Limb (tissue), 2 donors: ENCODE data around the gene DNAJB12.
"Not testable (repeated sequence)": the region's sequence is repeated elsewhere in the genome, so short reads cannot be mapped to it uniquely, and the experiment has no call there.

ENCODE experiments used
- DNase-seq, 2 donors: peaks; one replicate each; pipeline ENCODE4 v3.0.0-alpha.2; 2016; ENCODE audit errors: extremely low spot score in 2 of 2

The DNAJB12 gene

DNA sequence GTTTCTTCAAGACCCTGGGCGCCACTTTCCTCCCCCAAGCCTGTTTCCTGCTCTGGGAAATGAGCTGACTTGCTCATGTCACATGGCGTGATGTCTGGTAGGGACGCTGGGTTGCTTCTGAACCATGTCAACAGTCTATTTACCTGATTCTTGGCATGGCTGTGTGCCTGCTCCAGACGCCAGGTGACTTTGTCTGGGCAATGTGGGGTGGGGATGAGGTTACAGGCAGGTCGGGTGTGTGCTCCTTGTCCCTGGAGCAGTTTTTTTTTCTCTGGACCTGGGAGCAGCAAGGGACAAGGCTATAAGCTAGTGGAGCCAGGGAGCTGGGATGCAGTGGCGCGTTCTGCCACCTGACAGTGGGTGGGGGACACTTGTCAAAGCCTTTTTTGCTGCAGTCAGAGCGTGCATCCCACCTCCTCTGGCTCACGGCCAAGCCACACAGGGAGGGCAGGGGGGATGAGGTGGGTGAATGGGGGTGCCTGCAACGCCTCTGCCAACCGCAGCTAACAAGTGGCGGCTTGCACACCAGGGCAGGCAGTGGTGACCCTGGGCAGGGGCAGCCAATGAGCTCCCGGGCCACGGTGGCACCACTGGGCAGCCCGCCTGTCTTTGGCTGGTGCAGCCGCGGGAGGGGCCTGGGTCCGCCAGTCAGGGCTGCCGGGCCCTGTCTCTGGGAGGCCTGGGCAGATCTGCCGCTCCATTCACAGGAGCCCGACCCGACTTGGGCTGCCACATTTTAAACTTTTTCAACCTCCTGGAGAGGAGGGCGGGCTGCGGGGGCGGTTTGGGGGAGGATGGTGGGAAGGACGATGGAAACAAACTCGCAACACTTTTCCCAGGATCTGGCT is 22.9 kb downstream of the DNAJB12 start:
- DNase-seq, result peak; percentile 79 to 88

DNA sequence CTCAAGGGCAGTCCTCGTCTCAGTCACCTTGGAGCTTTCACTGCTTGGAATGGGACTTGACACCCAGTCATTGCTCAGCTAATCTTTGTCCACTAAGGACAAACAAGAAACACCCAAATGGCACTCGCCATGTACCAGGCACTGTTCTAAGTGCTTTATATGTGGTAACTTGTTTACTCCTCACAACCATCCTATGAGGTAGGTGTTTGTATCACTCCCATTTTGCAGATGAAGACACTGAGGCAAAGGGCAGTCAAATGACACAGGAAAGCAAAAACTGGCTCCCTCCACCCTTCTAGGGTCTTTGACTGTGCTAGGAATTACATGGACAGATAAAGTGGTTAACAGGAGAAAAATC is 24.7 kb downstream of the DNAJB12 start:
- DNase-seq, result no peak

DNA sequence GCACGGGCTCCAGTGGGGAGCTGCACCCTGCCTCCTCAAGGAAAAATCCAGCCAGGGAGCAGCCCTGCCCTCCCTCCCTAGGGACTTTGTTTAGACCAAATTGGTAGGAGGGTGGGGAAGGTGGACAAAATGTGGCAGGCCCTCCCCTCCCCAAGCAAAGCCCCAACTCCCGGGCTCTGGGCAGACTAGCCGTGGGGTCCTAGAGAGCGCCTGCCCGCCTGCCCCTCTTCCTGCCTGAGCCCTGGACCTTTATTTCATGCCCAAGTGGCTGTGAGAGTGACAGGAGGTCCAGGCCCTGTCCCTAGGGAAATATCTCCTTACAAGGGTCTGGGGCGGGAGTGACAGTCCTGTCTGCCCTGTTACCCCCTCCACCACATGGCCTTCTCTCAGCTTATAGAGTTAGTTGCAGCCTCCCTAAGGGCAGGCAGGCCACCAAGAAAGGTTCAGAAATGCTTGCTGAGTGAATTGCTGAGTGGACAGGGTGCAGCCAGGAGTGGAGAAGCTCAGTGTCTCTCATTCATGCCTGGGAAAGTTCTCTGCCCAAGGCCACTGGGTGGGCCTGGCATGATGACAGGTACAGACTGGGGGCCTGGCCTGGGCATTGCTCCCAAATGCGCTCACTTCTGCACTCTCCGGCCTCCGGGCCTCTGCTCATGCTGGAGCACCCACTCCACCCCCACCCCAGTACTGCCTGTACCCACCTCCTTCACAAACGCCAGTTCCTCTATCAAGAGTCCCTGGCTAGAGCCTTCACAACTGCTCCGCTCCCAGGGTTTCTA is 25.2 kb downstream of the DNAJB12 start:
- peak in 1 of 2 donors; percentile 34 for DNase-seq

DNA sequence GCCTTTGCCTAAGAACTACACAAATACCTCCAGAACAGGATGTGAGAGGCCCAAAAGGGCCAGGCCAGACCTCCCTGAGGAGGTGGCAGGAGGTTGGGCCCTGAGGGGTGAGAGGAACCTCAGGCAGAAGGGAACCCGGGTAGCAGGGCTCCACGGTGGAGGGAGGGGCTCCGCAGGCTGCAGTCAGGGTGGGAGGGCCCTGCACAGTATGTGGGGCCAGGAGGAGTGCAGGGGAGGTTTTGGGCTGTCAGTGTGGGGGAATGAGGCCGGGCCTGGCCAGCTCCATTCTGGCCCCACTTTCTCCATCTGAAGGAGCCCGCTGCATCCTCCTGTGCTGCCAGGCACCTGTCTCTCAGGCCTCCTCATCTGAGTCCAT is 25.9 kb downstream of the DNAJB12 start:
- DNase-seq, result no peak

DNA sequence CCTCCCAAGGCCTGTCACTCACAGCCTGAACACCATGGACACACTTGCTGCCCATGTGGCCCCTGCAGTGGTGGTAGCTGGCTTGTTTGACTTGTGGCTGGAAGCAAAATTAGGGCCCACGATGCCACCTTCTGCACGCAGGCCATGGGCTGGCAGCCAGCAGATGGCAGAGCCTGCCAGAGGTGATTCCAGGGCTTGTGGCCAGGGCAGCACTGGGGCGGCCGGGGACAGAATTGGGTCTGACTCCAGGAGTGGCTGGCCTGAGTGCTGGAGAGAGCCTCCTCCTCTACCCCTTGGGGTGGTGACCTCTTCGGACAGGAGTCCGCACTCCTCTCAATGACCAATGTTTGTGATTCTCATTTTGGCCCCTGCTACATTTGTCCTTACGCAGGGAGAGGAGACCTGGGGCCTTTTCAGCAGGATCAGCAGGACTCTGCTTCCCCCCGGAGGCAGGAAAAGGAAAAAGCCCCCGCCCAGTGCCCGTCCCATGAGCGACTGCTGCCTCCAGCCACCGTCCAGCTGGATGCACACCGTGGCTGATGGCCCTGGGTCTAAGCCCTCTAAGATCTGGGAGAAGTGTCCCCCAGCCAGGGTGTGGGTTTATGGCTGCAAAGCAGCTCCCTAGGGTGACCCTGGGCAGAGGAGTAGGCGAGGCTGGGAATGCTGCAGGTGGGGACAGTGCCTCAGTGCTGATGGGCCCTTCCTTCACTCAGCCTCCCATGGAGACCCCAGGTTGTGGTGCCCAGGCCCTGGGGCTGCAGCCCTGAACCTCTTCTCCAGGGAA is 26.5 kb downstream of the DNAJB12 start:
- peak in 1 of 2 donors; percentile 72 for DNase-seq

DNA sequence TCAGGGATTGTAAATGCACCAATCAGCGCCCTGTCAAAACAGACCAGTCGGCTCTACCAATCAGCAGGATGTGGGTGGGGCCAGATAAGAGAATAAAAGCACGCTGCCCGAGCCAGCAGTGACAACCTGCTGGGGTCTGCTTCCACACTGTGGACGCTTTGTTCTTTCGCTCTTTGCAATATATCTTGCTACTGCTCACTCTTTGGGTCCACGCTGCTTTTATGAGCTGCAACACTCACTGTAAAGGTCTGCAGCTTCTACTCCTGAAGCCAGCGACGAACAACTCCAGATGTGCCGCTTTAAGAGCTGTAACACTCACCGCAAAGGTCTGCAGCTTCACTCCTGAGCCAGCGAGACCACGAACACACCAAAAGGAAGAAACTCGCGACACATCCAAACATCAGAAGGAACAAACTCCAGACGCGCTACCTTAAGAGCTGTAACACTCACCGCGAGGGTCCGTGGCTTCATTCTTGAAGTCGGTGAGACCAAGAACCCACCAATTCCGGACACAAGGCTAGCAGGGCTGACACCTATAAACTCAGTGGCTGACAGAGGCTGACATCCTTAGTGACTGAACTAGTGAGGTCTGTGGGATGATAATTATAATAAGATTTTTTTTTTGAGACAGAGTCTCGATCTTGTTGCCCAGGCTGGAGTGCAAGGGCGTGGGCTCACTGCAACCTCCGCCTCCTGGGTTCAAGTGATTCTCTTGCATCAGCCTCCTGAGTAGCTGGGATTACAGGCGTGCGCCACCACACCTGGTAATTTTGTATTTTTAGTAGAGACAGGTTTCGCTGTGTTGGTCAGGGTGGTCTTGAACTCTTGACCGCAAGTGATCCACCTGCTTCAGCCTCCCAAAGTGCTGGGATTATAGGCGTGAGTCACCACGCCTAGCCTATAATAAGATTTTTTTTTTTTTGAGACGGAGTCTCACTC is 27.8 kb downstream of the DNAJB12 start:
- not testable (repeated sequence) for DNase-seq

DNA sequence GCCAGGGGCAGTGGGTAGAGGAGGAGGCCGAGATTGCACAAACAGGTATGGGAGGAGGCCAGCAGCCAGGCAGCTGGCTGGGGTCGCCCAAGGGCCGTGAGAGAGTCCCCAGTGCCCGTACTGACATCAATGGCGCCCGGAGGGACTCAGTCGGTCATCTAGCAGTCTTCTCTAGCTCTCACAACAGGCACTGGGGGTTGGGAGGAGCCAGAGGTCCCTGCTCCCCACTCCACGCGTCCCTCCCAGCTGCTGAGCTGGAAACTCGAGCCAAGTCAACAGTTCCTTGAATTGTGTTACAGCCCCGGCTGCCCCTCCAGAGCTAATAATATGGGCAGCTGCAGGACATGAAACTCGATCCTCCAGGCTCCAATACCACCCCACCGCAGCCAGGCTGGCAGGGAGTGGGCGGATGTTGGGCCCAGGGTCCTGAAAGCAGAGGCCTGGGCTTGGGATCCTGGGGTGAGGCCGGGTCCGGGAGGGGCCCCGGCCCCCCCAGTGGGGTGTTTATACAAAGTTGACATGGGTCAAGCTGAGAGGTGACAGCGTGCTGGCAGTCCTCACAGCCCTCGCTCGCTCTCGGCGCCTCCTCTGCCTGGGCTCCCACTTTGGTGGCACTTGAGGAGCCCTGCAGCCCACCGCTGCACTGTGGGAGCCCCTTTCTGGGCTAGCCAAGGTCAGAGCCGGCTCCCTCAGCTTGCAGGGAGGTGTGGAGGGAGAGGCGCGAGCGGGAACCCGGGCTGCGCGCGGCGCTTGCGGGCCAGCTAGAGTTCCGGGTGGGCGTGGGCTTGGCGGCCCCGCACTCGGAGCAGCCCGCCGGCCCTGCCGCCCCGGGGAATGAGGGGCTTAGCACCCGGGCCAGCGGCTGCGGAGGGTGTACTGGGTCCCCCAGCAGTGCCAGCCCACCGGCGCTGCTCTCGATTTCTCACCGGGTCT is 29.2 kb downstream of the DNAJB12 start:
- peak; percentile 81 to 88 for DNase-seq

DNA sequence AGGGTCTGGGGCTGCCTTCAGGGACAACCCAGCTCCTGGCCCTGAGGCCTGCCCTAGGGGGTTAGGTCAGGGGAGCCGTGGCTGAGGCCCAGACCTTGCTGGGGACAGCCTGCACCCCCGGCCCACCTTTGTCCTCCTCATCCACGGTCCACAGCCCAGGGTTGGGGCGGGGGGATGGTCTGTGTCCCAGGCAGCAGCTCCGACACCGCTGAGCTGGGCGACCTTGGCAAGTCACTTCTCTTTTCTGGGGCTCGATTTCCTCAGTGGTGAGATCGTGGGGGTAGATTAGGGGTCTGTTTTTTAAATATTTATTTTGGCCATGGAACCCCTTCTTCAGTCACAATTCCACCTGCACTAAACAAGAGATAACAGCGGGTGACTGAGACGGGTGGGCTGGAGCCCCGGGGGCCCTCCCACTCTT is 30.9 kb downstream of the DNAJB12 start:
- no peak for DNase-seq

DNA sequence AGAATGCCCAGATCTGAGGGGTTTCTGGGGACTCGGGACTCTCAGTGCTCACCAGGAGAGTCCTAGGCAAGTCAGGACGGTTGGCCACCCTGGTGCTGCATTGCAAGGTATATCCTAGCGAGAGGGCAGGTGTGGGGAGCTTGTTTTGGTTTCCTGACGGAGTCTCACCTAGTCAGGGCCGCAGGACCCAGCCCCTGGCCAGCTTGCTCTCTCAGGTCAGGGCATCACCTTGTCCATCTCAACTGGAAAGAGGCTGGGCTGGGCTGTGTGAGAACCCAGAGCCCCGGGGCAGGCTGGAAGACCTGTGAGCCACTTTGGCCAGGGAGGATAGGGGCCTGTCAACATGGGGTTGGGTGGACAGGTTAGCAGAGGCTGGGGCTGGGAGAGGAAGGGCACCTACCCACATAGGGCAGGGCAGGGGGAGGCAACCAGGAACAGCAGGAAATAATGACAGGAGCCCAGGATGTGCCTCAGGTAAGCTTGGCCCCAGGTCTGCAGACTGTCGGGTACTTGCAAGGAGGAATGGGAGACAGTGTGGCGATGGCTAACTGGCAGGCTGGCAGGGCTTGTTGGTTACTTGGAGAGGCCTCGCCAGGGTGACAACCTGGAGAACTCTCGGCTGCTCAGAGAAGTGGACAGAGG is 31.5 kb downstream of the DNAJB12 start:
- no peak for DNase-seq

DNA sequence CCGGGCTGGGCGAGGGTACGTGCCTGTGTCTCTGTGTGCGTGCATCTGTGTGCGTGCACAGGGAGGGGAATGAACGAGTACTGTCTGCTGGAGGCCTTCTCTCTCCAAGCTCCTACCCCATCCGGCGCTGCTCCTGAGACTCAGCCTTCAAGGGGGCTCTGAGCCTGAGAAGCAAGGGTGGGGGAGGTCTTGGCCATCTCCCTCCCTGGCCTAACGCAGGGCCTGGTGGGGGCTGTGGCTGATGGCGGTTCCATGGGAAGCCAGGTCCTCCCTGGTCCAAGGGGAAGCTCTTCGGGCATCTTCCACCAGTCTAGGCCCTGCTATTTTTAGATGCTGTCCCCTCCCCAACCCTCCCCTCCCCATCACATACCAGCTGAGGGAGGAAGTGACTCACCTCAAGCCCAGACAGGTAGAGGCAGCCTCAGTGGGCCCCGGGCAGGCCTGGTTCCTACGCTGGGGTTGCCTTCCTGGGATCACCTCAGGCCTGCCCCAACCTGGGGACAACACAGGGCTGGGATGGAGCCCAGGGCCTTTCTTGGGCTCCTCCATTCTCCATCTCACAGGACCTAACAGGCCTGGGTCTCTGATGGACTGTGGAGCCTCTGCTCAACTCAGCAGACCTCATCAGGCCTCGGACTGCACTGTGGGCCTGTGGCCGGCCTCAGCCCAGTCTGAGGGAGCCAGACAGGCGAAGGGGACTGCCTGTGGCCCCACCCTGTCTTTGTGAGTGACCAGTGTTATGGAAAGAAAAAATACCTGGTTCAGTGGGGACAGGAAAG is 32.2 kb downstream of the DNAJB12 start:
- no peak for DNase-seq

DNA sequence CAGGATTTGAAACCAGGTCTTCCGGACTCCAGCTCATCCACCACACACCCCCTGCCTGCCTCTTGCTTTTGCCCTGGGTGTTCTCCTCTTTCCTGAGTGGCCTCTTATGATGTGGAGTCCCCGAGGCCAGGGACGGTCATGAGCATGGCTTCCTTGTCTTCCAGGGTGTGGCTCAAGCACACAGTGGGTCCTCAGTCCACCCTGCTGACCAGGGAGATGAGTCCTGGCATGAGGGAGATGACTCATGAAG is 32.8 kb downstream of the DNAJB12 start:
- no peak for DNase-seq

DNA sequence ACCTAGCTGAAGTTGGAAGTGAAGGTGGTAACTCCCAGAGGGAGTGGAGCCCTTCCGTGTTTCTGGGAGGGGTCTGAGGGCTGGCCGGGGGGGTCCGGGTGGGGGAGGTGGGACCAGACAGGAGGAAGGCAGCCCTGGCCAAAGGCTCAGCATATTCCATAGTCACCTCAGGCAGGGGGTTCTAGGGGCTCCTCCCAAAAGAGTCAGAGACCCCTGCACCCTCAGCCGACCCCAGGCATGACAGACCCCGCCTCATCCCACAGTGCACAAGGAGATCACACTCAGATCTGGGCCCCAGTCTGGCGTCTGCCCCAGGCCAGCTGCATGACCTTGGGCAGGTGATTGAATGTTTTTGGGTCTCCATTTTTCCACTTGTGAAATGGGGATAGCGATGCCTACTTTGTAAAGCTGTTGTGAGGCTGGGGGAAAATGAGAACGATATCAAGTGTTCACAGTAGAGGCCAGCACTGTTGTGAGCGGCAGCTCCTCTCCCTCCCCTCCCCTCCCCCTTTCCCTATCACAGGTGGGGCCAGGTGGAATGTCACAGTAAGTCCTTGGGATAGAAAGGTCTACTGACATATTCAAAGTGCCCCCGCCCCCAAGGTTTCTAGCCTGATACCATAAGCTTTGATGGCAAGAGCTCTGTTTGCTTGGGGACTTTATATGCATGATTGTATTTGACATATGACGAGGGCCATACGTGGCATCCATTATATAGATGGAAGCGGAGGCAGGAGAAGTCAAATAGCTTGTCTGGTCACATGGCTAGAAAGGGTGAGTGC is 33.3 kb downstream of the DNAJB12 start:
- DNase-seq, result no peak

DNA sequence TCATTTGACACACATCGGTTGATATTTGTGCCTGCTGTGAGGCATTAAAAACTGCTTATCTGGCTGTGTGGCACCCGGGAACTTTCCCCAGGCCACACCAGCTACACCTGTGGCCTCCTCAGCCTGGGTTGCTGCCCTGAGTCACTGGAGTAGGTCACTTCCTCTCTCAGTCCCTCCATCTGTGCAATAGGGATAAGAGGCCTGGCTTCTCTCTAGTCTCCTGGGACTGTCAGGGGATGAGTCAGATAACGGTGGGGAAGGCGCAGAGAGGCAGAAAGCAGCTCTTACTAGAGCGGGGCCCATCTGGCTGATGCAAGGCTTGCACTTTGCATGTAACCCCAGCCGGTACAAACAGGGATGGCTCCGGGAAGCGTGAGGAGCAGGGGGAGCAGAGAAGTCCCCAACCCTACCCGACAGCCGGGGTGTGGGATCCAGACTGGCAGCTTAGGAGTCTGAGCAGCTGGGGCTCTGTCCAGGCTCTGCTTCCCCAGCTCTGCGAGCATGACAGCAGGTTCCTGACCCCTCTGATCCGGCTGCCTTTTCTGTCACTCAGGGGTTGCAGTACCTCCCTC is 34.0 kb downstream of the DNAJB12 start:
- DNase-seq, result peak; percentile 58 to 66

DNA sequence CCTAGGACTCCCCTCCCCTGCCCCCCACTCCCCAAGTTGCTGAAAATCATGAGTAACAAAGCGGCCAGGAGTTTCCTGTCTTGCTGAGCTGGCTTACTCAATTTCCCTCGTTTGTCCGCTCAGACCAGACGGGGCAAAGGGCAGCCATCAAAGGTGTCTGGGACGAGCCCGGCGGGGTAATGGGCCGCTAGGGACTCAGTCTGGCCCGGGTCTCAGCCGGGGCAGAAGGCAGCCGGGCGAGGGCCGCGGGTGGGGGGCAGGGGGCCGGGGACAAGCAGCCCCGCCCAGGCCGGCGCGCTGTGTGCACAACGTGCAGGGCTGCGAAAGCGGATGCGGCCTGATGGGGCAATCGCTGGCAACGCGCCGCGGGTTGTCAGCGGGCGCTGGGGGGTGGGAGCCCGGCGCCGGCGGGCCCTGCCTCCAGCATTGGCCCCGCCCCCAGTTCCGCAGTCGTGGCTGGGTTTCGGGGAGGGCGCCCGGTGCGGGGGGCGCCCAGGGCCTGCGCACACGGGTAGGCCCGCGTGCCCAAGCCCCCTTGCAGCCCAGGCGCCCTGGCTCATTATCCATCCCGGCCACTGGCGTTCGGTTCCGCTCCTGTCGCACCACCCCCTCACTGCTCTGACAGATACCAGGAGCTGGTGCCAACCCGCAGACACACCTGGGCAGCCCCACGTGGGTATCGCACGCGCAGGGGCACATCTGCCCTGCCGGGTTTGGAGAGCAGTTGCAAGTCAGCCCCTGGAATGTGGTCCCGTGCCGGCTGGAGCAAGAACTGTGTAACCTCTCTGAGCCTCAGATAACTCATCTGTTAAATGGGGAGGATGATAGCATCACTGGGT is 35.1 kb downstream of the DNAJB12 start:
- peak; percentile 75 to 87 for DNase-seq

DNA sequence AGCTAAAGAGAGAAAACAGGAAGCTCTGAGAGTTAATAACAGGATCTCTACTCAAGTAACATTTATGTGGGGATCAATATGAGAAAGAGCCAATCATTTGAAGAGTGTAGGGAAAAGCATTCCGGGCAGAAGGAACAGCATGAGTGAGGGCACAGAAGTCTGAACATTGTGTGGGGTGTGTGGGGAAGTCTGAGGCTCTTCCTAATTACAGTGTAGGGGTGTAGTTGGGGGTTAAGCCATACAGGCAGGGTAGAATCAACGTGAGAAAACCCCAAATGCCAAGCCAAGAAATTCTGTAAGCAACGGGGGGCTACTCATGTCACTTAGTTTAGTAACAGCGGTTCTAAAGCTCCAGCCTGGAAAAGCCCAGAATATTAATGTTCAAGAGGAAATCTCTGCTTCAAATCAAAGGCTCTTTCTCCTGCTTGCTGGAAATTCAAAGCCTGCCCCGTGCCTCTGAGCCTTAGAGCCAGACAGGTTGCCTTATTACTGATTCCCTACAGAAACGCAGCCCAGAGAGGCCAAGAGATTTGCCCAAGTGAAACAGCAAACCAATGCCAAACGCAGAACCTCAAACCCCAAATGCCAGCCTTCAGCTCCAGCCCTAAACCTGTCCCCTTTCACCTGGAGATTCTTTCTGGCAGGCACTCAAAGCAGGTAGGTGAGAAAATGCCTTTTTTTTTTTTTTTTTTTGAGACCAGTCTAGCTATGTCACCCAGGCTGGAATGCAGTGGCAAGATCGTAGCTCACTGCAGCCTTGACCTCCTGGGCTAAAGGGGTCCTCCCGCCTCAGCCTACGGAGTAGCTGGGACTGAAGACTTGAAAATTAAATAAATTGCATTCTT is 36.1 kb downstream of the DNAJB12 start:
- no peak for DNase-seq
